GM12873 (cell line): ENCODE data around the gene IFNA7.
A peak's percentile ranks its signal among the peaks of the same experiment; 100 is the strongest.

ENCODE experiments used
- CTCF ChIP-seq: IDR thresholded peaks from 2 replicates; pipeline ENCODE4 v1.5.1; 2012; ENCODE audit warnings: low read depth, mild to moderate bottlenecking, moderate library complexity, low read length, control low read depth; ENCODE audit not compliant: insufficient read depth; ENCODE audit errors: missing control alignments

The IFNA7 gene

DNA sequence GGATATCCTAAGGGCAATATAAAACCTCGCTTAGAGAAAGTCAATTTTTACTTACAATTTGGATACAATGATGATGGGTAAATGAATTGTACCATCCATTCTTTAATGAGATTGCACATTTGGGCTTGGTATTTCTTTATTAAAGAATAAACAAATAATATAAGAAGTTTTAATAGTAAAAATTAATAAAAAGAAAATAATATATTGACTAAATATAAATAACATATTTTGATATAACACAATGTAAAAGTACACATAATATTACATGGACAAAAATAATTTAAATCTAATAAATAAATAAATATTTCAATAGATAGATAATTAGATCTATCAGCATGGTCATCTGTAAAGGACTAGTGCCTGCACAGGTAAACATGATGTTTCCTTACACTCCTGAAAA is 36.5 kb downstream of the IFNA7 start:
- no peak for TF ChIP-seq CTCF

DNA sequence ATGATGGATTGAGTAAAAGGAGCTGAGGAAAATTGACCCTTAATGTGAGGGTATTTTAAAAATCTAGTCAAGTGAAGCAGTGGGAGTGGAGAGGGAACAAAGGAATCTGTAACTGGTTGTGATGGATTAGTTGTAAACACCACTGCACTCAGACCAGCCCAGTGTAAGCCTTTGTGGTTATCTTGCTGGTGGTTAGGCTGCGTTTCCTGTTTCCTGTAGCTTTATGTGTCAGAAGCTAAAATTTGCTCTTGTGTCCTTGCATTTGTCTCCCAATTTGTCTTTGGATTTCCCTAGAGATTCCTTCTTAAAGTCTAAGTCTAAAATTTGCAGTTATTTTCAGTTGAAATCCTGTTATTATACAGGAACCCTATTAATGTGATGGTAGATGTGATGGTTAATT is 41.8 kb downstream of the IFNA7 start:
- TF ChIP-seq CTCF = no peak

DNA sequence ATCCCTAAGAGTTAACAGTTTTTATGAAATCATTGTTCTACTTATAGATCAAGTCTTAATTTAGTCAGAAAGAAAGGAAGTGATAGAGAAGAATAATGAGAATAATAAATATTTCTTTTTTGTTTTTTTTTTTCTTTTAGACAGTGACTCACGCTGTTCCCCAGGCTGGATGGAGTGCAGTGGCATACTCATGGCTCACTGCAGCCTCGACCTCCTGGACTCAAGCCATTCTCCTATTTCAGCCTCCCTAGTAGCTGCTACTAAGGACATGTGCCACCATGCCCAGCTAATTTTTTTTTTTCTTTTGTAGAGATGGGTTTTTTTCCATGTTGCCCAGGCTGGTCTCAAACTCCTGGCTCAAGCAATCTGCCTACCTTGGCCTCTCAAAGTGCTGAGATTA is 46.5 kb downstream of the IFNA7 start:
- TF ChIP-seq CTCF = no peak

DNA sequence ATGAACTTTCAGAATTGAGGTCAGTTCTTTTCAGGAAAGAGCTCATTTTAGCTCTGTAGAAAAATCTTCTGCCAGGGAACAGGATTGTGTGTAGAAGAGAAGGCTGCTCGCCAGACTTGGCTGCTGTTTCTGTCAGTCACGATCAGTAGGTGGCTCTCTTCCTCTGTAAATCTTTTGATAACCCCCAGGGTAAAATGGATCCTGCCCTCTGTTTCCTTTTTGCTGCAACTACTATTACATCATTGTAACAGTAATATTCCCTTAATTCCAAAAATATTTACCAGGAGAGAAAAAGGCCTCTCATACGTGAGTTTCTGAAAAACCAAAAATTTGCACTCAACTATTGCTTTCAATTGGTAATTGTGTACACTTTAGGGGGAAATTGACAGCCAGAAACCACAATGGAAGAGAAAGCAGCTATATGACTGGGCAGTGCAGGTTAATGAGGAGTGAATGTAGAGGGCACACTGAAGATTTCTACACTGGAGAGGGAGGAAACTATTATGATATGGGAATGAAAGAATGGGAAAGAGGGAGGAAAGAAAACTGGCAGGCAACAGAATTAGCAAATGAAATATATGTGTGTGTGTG is 47.9 kb downstream of the IFNA7 start:
- peak; percentile 55 for TF ChIP-seq CTCF

- TF ChIP-seq CTCF = no peak
Observed at GRCh38 chr9:21153336-21154017, 48.5 kb downstream of the IFNA7 start.
